Ectodermal cell (in vitro differentiated cells): Measurements from ENCODE around the gene RNF208.

Source experiments
- H3K27ac ChIP-seq: 2 replicates; pipeline ENCODE4 v1.7.0; 2013; ENCODE audit warnings: mild to moderate bottlenecking, low read depth, low read length; ENCODE audit not compliant: insufficient read depth, poor library complexity, severe bottlenecking
- H3K27me3 ChIP-seq: 2 replicates; pipeline ENCODE4 v1.7.0; 2013; ENCODE audit warnings: mild to moderate bottlenecking, low read length; ENCODE audit not compliant: insufficient read depth, control insufficient read depth, poor library complexity, severe bottlenecking
- H3K36me3 ChIP-seq: one replicate; pipeline ENCODE4 v1.7.0; 2013; ENCODE audit warnings: low read length; ENCODE audit not compliant: control insufficient read depth, insufficient read depth
- H3K4me1 ChIP-seq: one replicate; pipeline ENCODE4 v1.7.0; 2013; ENCODE audit warnings: low read length; ENCODE audit not compliant: control insufficient read depth, insufficient read depth
- H3K4me3 ChIP-seq: 2 replicates; pipeline ENCODE4 v1.7.0; 2013; ENCODE audit warnings: low read depth, low read length, control low read depth; ENCODE audit not compliant: insufficient read depth
- H3K9me3 ChIP-seq: 2 replicates; pipeline ENCODE4 v1.7.0; 2013; ENCODE audit warnings: mild to moderate bottlenecking, low read length, moderate library complexity; ENCODE audit not compliant: control insufficient read depth
- WGBS, 2 experiments: methylation state at CpG; one replicate each; pipeline ENCODE4 v1.1.7; 2013; ENCODE audit warnings: missing lambda C conversion rate in 2 of 2; 5-methylcytosine and 5-hydroxymethylcytosine counted together

The RNF208 gene

GRCh38 chr9:137189297-137190295 is 32.4 kb downstream of the RNF208 start:
- H3K27ac ChIP-seq = no peak overlapping the region
- H3K4me1 ChIP-seq = peaks cover 13% of the 10 kb centered on the region
- H3K4me3 ChIP-seq = peak overlapping the region; percentile 89
- H3K27me3 ChIP-seq = no peaks in the 10 kb centered on the region
- H3K9me3 ChIP-seq = no peaks in the 10 kb centered on the region
- 54% methylated on average over 23 of the region's 23 CpGs for WGBS, 2 experiments
- H3K36me3 ChIP-seq = no peaks in the 10 kb centered on the region

GRCh38 chr9:137188490-137189296 is 33.3 kb downstream of the RNF208 start, which contains the start of the genes ANAPC2 and SSNA1:
TSS of gene ANAPC2 (minus strand) at chr9:137188560. CDS start at chr9:137188532, 28 bp downstream.
TSS of gene SSNA1 (plus strand) at chr9:137188676. CDS start at chr9:137188727, 51 bp downstream.
- Histone ChIP-seq H3K27me3 (no peaks in the 10 kb centered on the region), H3K4me3 (peak within 1 kb of the TSS; percentile 89), H3K9me3 (no peaks in the 10 kb centered on the region), H3K27ac (peak within 1 kb of the TSS; percentile 2), H3K4me1 (peaks cover 10% of the 10 kb centered on the region), H3K36me3 (no peaks in the 10 kb centered on the region)
- 1% methylated on average over 98 of the region's 98 CpGs for WGBS, 2 experiments

GRCh38 chr9:137188086-137188489 is 34.0 kb downstream of the RNF208 start:
- Histone ChIP-seq H3K4me3 (peak overlapping the region; percentile 89), H3K4me1 (peaks cover 10% of the 10 kb centered on the region), H3K36me3 (no peaks in the 10 kb centered on the region), H3K27me3 (no peaks in the 10 kb centered on the region), H3K27ac (no peak overlapping the region), H3K9me3 (no peaks in the 10 kb centered on the region)
- 1% methylated on average over 31 of the region's 31 CpGs for WGBS, 2 experiments

- no peaks in the 10 kb centered on the region for H3K9me3 ChIP-seq
- 94 to 95% methylated on average over 15 of the region's 15 CpGs for WGBS, 2 experiments
- H3K36me3 ChIP-seq = no peaks in the 10 kb centered on the region
- H3K4me1 ChIP-seq = peaks cover 10% of the 10 kb centered on the region
- H3K27me3 ChIP-seq = no peaks in the 10 kb centered on the region
- peak overlapping the region; percentile 89 for H3K4me3 ChIP-seq
- no peak overlapping the region for H3K27ac ChIP-seq
These were observed 34.7 kb downstream of the RNF208 start for GRCh38 chr9:137187386-137187785.

- H3K27me3 ChIP-seq = no peaks in the 10 kb centered on the region
- WGBS, 2 experiments = 94% methylated on average over 6 of the region's 6 CpGs
- H3K9me3 ChIP-seq = no peaks in the 10 kb centered on the region
- H3K27ac ChIP-seq = no peak overlapping the region
- H3K4me1 ChIP-seq = peaks cover 10% of the 10 kb centered on the region
- no peak overlapping the region for H3K4me3 ChIP-seq
- H3K36me3 ChIP-seq = no peaks in the 10 kb centered on the region
These were observed 35.7 kb downstream of the RNF208 start for GRCh38 chr9:137186385-137186784.

GRCh38 chr9:137185921-137186320 is 36.1 kb downstream of the RNF208 start:
- Histone ChIP-seq H3K36me3 (peaks cover 3% of the 10 kb centered on the region), H3K27ac (no peak overlapping the region)
- 96 to 98% methylated on average over 19 of the region's 19 CpGs for WGBS, 2 experiments

GRCh38 chr9:137184881-137185660 is 37.0 kb downstream of the RNF208 start:
- peaks cover 8% of the 10 kb centered on the region for H3K36me3 ChIP-seq
- H3K4me1 ChIP-seq = peaks cover 10% of the 10 kb centered on the region
- H3K27ac ChIP-seq = no peak overlapping the region
- H3K9me3 ChIP-seq = no peaks in the 10 kb centered on the region
- WGBS, 2 experiments = 95 to 96% methylated on average over 48 of the region's 48 CpGs
- no peak overlapping the region for H3K4me3 ChIP-seq
- no peaks in the 10 kb centered on the region for H3K27me3 ChIP-seq

More at GRCh38 chr9:137185921-137186320, 36.1 kb downstream of the RNF208 start:
- Histone ChIP-seq H3K4me3 (no peak overlapping the region), H3K9me3 (no peaks in the 10 kb centered on the region), H3K4me1 (peaks cover 10% of the 10 kb centered on the region), H3K27me3 (no peaks in the 10 kb centered on the region)

GRCh38 chr9:137183980-137184595 is 38.0 kb downstream of the RNF208 start:
- Histone ChIP-seq H3K27ac (no peak overlapping the region), H3K4me3 (no peak overlapping the region), H3K36me3 (peaks cover 8% of the 10 kb centered on the region), H3K27me3 (no peaks in the 10 kb centered on the region), H3K9me3 (no peaks in the 10 kb centered on the region), H3K4me1 (peaks cover 5% of the 10 kb centered on the region)
- WGBS, 2 experiments = 94% methylated on average over 27 of the region's 27 CpGs

GRCh38 chr9:137182836-137183235 is 39.2 kb downstream of the RNF208 start:
- no peaks in the 10 kb centered on the region for H3K9me3 ChIP-seq
- no peaks in the 10 kb centered on the region for H3K27me3 ChIP-seq
- 95% methylated on average over 17 of the region's 17 CpGs for WGBS, 2 experiments
- peaks cover 5% of the 10 kb centered on the region for H3K4me1 ChIP-seq
- no peak overlapping the region for H3K4me3 ChIP-seq
- peaks cover 8% of the 10 kb centered on the region for H3K36me3 ChIP-seq
- H3K27ac ChIP-seq = no peak overlapping the region
